Peyer's patch (tissue), 4 donors: Measurements from ENCODE around the gene SLC39A9. TPM values are rescaled to one million over a fixed set of nuclear protein-coding genes. Genes with fewer than 3 reads are reported as not detected.

Experiments
- DNase-seq, 3 donors: peaks; one replicate each; pipeline ENCODE4 v3.0.0-alpha.2; 2017 to 2019
- H3K27ac ChIP-seq, 4 donors: fragments of 200-600 bp; sonication (generic); one replicate each; pipeline ENCODE4 v1.5.1; 2016 to 2019
- H3K27me3 ChIP-seq, 2 donors: fragments of 200-600 bp; sonication (generic); one replicate each; pipeline ENCODE4 v1.5.1; 2019
- H3K36me3 ChIP-seq, 3 donors: fragments of 200-600 bp; sonication (generic); one replicate each; pipeline ENCODE4 v1.5.1; 2016 to 2019
- H3K4me1 ChIP-seq, 4 donors: fragments of 200-600 bp; sonication (generic); one replicate each; pipeline ENCODE4 v1.5.1; 2016 to 2019
- H3K4me3 ChIP-seq, 4 donors: fragments of 200-600 bp; sonication (generic); 1 replicate in 3 of 4; 2 replicates in 1 of 4; pipeline ENCODE4 v1.5.1; 2016 to 2019; ENCODE audit warnings: mild to moderate bottlenecking in 1 of 4
- H3K9me3 ChIP-seq, 4 donors: fragments of 200-600 bp; sonication (generic); one replicate each; pipeline ENCODE4 v1.5.1; 2016 to 2019; ENCODE audit warnings: mild to moderate bottlenecking in 1 of 4
- CTCF ChIP-seq, 6 experiments: fragments of 450-650 bp in 4 of 6; fragments of 200-600 bp in 2 of 6; sonication (generic) in 1 of 6; IDR thresholded peaks; one replicate each; pipeline ENCODE4 v1.5.1; 2017 to 2019; ENCODE audit warnings: antibody characterized with exemption in 6 of 6, mild to moderate bottlenecking in 3 of 6, moderate library complexity in 1 of 6
- POLR2A ChIP-seq, 2 donors: fragments of 450-650 bp; IDR thresholded peaks; one replicate each; pipeline ENCODE4 v1.5.1; 2017; ENCODE audit warnings: antibody characterized with exemption in 2 of 2, mild to moderate bottlenecking in 2 of 2, moderate library complexity in 2 of 2
- total RNA-seq, 4 donors: library from RNA; depleted of rRNA; stranded (reverse); fragments of >200 nt; gene quantifications; one replicate each; pipeline ENCODE4 v1.1.0, GENCODE V29; 2016

The SLC39A9 gene
- total RNA-seq, 4 donors from 2014 or later, result 30.5 to 113 (median 77.9) TPM

- Histone ChIP-seq H3K27ac (no peak overlapping the region), H3K9me3 (no peaks in the 10 kb centered on the region)
- no peak for DNase-seq
Observed at GRCh38 chr14:69357544-69358200, 40.8 kb upstream of the SLC39A9 start.

GRCh38 chr14:69358233-69358963, 40.1 kb upstream of the SLC39A9 start:
- Histone ChIP-seq H3K4me1 (peaks cover 0 to 10% (median 2%) of the 10 kb centered on the region in 4 donors), H3K9me3 (no peaks in the 10 kb centered on the region), H3K27me3 (no peaks in the 10 kb centered on the region), H3K4me3 (no peak overlapping the region), H3K36me3 (no peaks in the 10 kb centered on the region), H3K27ac (no peak overlapping the region)
- TF ChIP-seq POLR2A (IDR thresholded peaks at IDR 0.05) (no peak), CTCF (IDR thresholded peaks at IDR 0.05) (no peak)
- DNase-seq, result no peak

More at GRCh38 chr14:69357544-69358200, 40.8 kb upstream of the SLC39A9 start:
- no peak overlapping the region for H3K4me3 ChIP-seq
- H3K4me1 ChIP-seq, result peaks cover 0 to 10% (median 2%) of the 10 kb centered on the region in 4 donors
- no peak for TF ChIP-seq CTCF (IDR thresholded peaks at IDR 0.05)
- TF ChIP-seq POLR2A (IDR thresholded peaks at IDR 0.05), result no peak
- H3K27me3 ChIP-seq, result no peaks in the 10 kb centered on the region
- no peaks in the 10 kb centered on the region for H3K36me3 ChIP-seq

GRCh38 chr14:69358966-69359365, 39.5 kb upstream of the SLC39A9 start:
- DNase-seq, result no peak
- Histone ChIP-seq H3K27me3 (no peaks in the 10 kb centered on the region), H3K9me3 (no peaks in the 10 kb centered on the region), H3K36me3 (no peaks in the 10 kb centered on the region), H3K27ac (no peak overlapping the region), H3K4me3 (no peak overlapping the region), H3K4me1 (peaks cover 0 to 10% (median 2%) of the 10 kb centered on the region in 4 donors)
- no peak for TF ChIP-seq CTCF (IDR thresholded peaks at IDR 0.05)
- TF ChIP-seq POLR2A (IDR thresholded peaks at IDR 0.05), result no peak

GRCh38 chr14:69360438-69361108, 37.9 kb upstream of the SLC39A9 start:
- TF ChIP-seq POLR2A (IDR thresholded peaks at IDR 0.05), result no peak
- no peak for TF ChIP-seq CTCF (IDR thresholded peaks at IDR 0.05)
- no peak for DNase-seq
- no peaks in the 10 kb centered on the region for H3K27me3 ChIP-seq

GRCh38 chr14:69363055-69363454, 35.4 kb upstream of the SLC39A9 start:
- TF ChIP-seq POLR2A (IDR thresholded peaks at IDR 0.05) (no peak), CTCF (IDR thresholded peaks at IDR 0.05) (peak in 3 of 6 experiments; percentile 5 to 31 (median 27))

More at GRCh38 chr14:69360438-69361108, 37.9 kb upstream of the SLC39A9 start:
- Histone ChIP-seq H3K36me3 (no peaks in the 10 kb centered on the region), H3K4me1 (no peaks in the 10 kb centered on the region), H3K9me3 (no peaks in the 10 kb centered on the region), H3K27ac (no peak overlapping the region), H3K4me3 (no peak overlapping the region)

More at GRCh38 chr14:69363055-69363454, 35.4 kb upstream of the SLC39A9 start:
- Histone ChIP-seq H3K27ac (no peak overlapping the region), H3K27me3 (no peaks in the 10 kb centered on the region), H3K9me3 (no peaks in the 10 kb centered on the region), H3K4me3 (no peak overlapping the region), H3K36me3 (no peaks in the 10 kb centered on the region), H3K4me1 (no peaks in the 10 kb centered on the region)
- DNase-seq, result no peak
